HepG2 (cell line): ENCODE data around the gene TUBA4B. TPM values are rescaled to one million over a fixed set of nuclear protein-coding genes. Genes with fewer than 3 reads are reported as not detected.

Experiments
- ARNTL ChIP-seq: sonication (generic); formaldehyde crosslinking; IDR thresholded peaks from 2 replicates; pipeline ENCODE4 v1.4.0; 2020; ENCODE audit warnings: mild to moderate bottlenecking, missing genetic modification reagents
- HNRNPLL ChIP-seq: fragments of 200-400 bp; formaldehyde crosslinking; IDR thresholded peaks from 2 replicates; pipeline ENCODE4 v1.6.1; 2017; ENCODE audit warnings: mild to moderate bottlenecking, low read depth, low read length; ENCODE audit not compliant: poor library complexity, severe bottlenecking
- SAP130 ChIP-seq: IDR thresholded peaks from 2 replicates; pipeline ENCODE4 v1.6.1; 2016; ENCODE audit warnings: low read depth
- TBX2 ChIP-seq: sonication (generic); formaldehyde crosslinking; IDR thresholded peaks from 2 replicates; pipeline ENCODE4 v1.5.0; 2020; ENCODE audit warnings: missing genetic modification reagents, mild to moderate bottlenecking, borderline replicate concordance
- ZNF207 ChIP-seq: fragments of 450-650 bp; IDR thresholded peaks from 2 replicates; pipeline ENCODE4 v1.6.1; 2016; ENCODE audit warnings: antibody characterized with exemption, borderline replicate concordance
- polyA plus RNA-seq, 8 experiments: library from polyadenylated mRNA; depleted of rRNA in 3 of 8; stranded (reverse) in 7 of 8; unstranded in 1 of 8; fragments of >200 nt; fragmentation: Illumina TruSeq in 4 of 8; extraction: Trizol in 4 of 8; gene quantifications; 2 replicates each; pipeline versions ENCODE4 v1.2.1 to v1.2.3, GENCODE V29; 2011 to 2016; ENCODE audit warnings: low read depth in 4 of 8, missing spikeins in 1 of 8, mixed read lengths in 1 of 8; ENCODE audit not compliant: insufficient read depth in 1 of 8
- total RNA-seq, 5 experiments: library from RNA; depleted of rRNA; stranded (reverse); fragments of >200 nt; fragmentation: Illumina TruSeq; extraction: Trizol; gene quantifications; 2 replicates each; pipeline ENCODE4 v1.2.3, GENCODE V29; 2016; ENCODE audit warnings: low read depth in 1 of 5
- TF ChIP-seq, protein P1 (sequence below): sonication (generic); formaldehyde crosslinking; IDR thresholded peaks from 2 replicates; pipeline ENCODE4 v1.5.1; 2020; ENCODE audit warnings: mild to moderate bottlenecking, missing genetic modification reagents, moderate library complexity
- TF ChIP-seq, protein P2 (sequence below), 2 experiments: fragments of 450-650 bp in 1 of 2; sonication (generic) in 1 of 2; formaldehyde crosslinking; IDR thresholded peaks; 2 replicates each; pipeline versions ENCODE4 v1.5.0 to v1.8.0; 2020 to 2022; ENCODE audit warnings: mild to moderate bottlenecking in 1 of 2, missing genetic modification reagents in 1 of 2
- TF ChIP-seq, protein P3 (sequence below): sonication (generic); formaldehyde crosslinking; IDR thresholded peaks from 2 replicates; pipeline ENCODE4 v1.5.0; 2020; ENCODE audit warnings: mild to moderate bottlenecking, missing genetic modification reagents, borderline replicate concordance

The TUBA4B gene
- total and polyA plus RNA-seq, 2 of the 13 experiments (the other 11 are each of a cell fraction or from before 2014, with no cell fraction given): 0.18 to 0.22 TPM

DNA sequence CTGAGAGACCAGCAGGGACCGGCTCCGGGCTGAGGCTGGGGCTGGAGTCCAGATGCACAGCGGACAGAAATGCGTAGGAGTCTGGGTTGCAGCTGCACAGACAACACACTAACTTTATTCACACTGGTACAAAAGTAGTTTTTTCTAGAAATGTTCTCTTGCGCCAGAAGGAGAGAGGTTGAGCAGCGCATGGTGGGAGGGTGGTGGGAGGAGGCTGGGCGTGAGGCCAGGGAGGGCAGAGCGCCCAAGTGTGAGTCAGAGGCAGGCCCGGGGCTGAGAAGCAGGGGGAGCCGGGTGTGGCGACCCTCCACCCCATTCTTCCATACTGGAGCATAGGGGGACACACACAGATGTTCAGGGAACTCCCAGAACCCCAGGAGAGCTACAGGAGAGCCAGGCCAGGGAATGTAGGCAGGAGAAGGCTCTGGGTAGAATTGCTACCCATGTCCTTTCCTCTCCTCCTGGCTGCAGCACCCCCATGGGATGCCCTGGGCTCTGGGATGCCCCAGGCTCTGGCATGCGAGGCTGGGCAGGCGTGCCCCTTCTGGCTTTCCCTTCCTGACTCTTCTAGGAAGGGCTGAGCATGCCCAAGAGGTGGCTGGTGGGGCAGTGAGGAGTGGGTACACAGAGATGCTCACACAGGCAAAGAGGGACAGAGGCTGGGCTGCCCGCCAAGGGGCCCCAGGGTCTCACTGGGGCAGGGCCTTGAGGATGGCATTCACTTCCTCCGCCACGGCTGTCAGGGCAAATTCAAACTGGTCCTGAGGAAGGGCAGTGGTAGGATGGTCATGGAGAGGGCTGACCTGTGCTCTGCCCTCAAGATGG, 36.7 kb downstream of the TUBA4B start (continued):
- TF ChIP-seq TBX2 (CRISPR knock-in tag): no peak
- TF ChIP-seq ZNF207: no peak
- TF ChIP-seq, protein P1, sequence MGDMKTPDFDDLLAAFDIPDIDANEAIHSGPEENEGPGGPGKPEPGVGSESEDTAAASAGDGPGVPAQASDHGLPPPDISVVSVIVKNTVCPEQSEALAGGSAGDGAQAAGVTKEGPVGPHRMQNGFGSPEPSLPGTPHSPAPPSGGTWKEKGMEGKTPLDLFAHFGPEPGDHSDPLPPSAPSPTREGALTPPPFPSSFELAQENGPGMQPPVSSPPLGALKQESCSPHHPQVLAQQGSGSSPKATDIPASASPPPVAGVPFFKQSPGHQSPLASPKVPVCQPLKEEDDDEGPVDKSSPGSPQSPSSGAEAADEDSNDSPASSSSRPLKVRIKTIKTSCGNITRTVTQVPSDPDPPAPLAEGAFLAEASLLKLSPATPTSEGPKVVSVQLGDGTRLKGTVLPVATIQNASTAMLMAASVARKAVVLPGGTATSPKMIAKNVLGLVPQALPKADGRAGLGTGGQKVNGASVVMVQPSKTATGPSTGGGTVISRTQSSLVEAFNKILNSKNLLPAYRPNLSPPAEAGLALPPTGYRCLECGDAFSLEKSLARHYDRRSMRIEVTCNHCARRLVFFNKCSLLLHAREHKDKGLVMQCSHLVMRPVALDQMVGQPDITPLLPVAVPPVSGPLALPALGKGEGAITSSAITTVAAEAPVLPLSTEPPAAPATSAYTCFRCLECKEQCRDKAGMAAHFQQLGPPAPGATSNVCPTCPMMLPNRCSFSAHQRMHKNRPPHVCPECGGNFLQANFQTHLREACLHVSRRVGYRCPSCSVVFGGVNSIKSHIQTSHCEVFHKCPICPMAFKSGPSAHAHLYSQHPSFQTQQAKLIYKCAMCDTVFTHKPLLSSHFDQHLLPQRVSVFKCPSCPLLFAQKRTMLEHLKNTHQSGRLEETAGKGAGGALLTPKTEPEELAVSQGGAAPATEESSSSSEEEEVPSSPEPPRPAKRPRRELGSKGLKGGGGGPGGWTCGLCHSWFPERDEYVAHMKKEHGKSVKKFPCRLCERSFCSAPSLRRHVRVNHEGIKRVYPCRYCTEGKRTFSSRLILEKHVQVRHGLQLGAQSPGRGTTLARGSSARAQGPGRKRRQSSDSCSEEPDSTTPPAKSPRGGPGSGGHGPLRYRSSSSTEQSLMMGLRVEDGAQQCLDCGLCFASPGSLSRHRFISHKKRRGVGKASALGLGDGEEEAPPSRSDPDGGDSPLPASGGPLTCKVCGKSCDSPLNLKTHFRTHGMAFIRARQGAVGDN (CRISPR knock-in tag): peak; percentile 40
- TF ChIP-seq, protein P2, sequence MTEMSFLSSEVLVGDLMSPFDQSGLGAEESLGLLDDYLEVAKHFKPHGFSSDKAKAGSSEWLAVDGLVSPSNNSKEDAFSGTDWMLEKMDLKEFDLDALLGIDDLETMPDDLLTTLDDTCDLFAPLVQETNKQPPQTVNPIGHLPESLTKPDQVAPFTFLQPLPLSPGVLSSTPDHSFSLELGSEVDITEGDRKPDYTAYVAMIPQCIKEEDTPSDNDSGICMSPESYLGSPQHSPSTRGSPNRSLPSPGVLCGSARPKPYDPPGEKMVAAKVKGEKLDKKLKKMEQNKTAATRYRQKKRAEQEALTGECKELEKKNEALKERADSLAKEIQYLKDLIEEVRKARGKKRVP (CRISPR knock-in tag; IDR thresholded peaks at IDR 0.05): no peak
- no peak for TF ChIP-seq ARNTL
- TF ChIP-seq HNRNPLL: peak; percentile 55
- TF ChIP-seq, protein P3, sequence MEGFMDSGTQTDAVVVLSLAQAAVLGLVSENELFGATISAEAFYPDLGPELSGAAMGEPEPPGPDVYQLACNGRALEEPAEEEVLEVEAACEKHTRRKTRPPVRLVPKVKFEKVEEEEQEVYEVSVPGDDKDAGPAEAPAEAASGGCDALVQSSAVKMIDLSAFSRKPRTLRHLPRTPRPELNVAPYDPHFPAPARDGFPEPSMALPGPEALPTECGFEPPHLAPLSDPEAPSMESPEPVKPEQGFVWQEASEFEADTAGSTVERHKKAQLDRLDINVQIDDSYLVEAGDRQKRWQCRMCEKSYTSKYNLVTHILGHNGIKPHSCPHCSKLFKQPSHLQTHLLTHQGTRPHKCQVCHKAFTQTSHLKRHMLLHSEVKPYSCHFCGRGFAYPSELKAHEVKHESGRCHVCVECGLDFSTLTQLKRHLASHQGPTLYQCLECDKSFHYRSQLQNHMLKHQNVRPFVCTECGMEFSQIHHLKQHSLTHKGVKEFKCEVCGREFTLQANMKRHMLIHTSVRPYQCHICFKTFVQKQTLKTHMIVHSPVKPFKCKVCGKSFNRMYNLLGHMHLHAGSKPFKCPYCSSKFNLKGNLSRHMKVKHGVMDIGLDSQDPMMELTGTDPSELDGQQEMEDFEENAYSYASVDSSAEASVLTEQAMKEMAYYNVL (CRISPR knock-in tag): no peak
- no peak for TF ChIP-seq SAP130 (CRISPR knock-in tag)
